Uterus (tissue), 2 donors: Measurements from ENCODE around the gene TECPR1.

Source experiments
- CTCF ChIP-seq, 4 experiments: fragments of 200-600 bp in 2 of 4; fragments of 450-650 bp in 2 of 4; sonication (generic) in 2 of 4; IDR thresholded peaks; one replicate each; pipeline ENCODE4 v1.5.1; 2016 to 2019; ENCODE audit warnings: antibody characterized with exemption in 4 of 4, mild to moderate bottlenecking in 2 of 4, moderate library complexity in 1 of 4
- POLR2A ChIP-seq, 2 donors: fragments of 450-650 bp; IDR thresholded peaks; one replicate each; pipeline ENCODE4 v1.6.1; 2016; ENCODE audit warnings: antibody characterized with exemption in 2 of 2, mild to moderate bottlenecking in 1 of 2, moderate library complexity in 1 of 2

- TF ChIP-seq POLR2A (IDR thresholded peaks at IDR 0.05) (no peak), CTCF (IDR thresholded peaks at IDR 0.05) (no peak)
Measured at GRCh38 chr7:98196706-98197605, 55.1 kb downstream of the TECPR1 start.
